ENCODE results near the gene TPO. TPM values are rescaled to one million over a fixed set of nuclear protein-coding genes. Genes with fewer than 3 reads are reported as not detected.

TPO gene
- total RNA-seq, 1 experiment from 2014 or later = not detected

GRCh38 chr2:1437101-1437500 lies 23.8 kb downstream of the TPO start:
- H3K9me3 Mint-ChIP-seq (ENCODE audit: unreplicated experiment) = no peaks in the 10 kb centered on the region
- intact Hi-C loops (cut with micrococcal nuclease) = no loop called here
- H3K4me1 Mint-ChIP-seq (ENCODE audit: insufficient read depth, unreplicated experiment) = no peaks in the 10 kb centered on the region
- no TSS peak for BruUV-seq (replicated peaks)
- no peak overlapping the region for H3K27ac Mint-ChIP-seq (ENCODE audit: low read depth, unreplicated experiment)
- H3K36me3 Mint-ChIP-seq (ENCODE audit: insufficient read depth, unreplicated experiment) = no peaks in the 10 kb centered on the region
- CTCF ChIA-PET = no interaction called here
- no peak for TF ChIP-seq CTCF (IDR thresholded peaks at IDR 0.05; ENCODE audit: unreplicated experiment)
- H3K27me3 Mint-ChIP-seq (ENCODE audit: insufficient read depth, unreplicated experiment) = no peaks in the 10 kb centered on the region
- DNase-seq (ENCODE audit: unreplicated experiment) = no peak
- H3K4me3 Mint-ChIP-seq (ENCODE audit: unreplicated experiment) = no peak overlapping the region
- POLR2A ChIA-PET = interaction anchor here (0.6 kb wide), 1 partner anchor 64 kb away, joined by 3 read pairs; no protein-coding TSS in a partner anchor

- Mint-ChIP-seq H3K9me3 (ENCODE audit: unreplicated experiment) (no peaks in the 10 kb centered on the region), H3K27me3 (ENCODE audit: insufficient read depth, unreplicated experiment) (no peaks in the 10 kb centered on the region), H3K4me3 (ENCODE audit: unreplicated experiment) (no peak overlapping the region), H3K4me1 (ENCODE audit: insufficient read depth, unreplicated experiment) (no peaks in the 10 kb centered on the region), H3K36me3 (ENCODE audit: insufficient read depth, unreplicated experiment) (no peaks in the 10 kb centered on the region), H3K27ac (ENCODE audit: low read depth, unreplicated experiment) (no peak overlapping the region)
- no peak for DNase-seq (ENCODE audit: unreplicated experiment)
- no peak for TF ChIP-seq CTCF (IDR thresholded peaks at IDR 0.05; ENCODE audit: unreplicated experiment)
- POLR2A ChIA-PET = interaction anchor here (0.6 kb wide), 1 partner anchor 64 kb away, joined by 3 read pairs; no protein-coding TSS in a partner anchor
- CTCF ChIA-PET = no interaction called here
- intact Hi-C loops (cut with micrococcal nuclease) = no loop called here
- BruUV-seq (replicated peaks) = no TSS peak
Measured at GRCh38 chr2:1437537-1437936, 24.3 kb downstream of the TPO start.

DNA sequence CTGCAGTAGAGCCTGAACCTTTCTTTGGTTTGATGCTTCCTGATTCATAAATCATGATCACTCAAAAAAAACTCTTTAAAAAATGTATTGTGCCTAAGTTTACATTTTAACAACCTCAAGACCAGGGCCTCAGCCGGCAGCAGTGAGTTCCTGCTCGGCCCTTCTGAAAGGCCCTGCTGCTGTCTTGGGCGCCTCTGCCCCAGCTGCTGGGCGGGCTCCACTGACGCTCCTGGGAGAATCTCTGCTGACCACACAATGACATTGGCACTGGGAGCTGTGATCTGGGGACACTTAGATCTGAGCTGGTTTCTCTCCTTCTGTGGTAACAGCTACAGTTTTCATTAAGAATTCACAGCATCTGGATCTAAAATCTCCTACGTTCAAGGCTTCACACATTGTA lies 25.7 kb downstream of the TPO start:
- CTCF ChIA-PET = interaction anchor here (0.5 kb wide), 1 partner anchor 507 kb away, joined by 3 read pairs; no protein-coding TSS in a partner anchor

DNA sequence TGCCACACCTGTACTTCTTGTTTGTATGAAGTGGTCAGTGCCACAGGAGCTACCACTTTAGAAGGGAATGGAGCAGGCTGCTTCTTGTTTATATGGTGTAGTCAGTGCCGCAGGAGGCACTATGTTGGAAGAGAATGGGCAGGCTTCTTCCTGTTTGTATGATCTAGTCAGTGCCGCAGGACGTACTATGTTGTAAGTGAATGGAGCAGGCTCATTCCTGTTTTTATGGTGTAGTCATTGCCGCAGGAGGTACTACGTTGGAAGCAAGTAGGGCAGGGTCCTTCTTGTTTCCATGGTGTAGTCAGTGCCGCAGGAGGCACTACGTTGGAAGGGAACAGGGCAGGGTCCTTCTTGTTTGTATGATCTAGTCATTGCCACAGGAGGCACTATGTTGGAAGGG lies 27.3 kb downstream of the TPO start:
- Mint-ChIP-seq H3K27me3 (ENCODE audit: insufficient read depth, unreplicated experiment) (no peaks in the 10 kb centered on the region), H3K4me3 (ENCODE audit: unreplicated experiment) (no peak overlapping the region), H3K9me3 (ENCODE audit: unreplicated experiment) (no peaks in the 10 kb centered on the region), H3K27ac (ENCODE audit: low read depth, unreplicated experiment) (peak overlapping the region; percentile 6), H3K4me1 (ENCODE audit: insufficient read depth, unreplicated experiment) (no peaks in the 10 kb centered on the region), H3K36me3 (ENCODE audit: insufficient read depth, unreplicated experiment) (peaks cover 4% of the 10 kb centered on the region)
- intact Hi-C loops (cut with micrococcal nuclease) = no loop called here
- BruUV-seq (replicated peaks) = no TSS peak
- ChIA-PET CTCF (interaction anchor here (0.6 to 0.8 kb wide), 3 partner anchors 10 to 479 kb away, joined by 3 read pairs; no protein-coding TSS in a partner anchor), POLR2A (interaction anchor here (0.6 kb wide), 1 partner anchor 193 kb away, joined by 3 read pairs; no protein-coding TSS in a partner anchor)
- TF ChIP-seq CTCF (IDR thresholded peaks at IDR 0.05; ENCODE audit: unreplicated experiment) = no peak
- DNase-seq (ENCODE audit: unreplicated experiment) = peak; percentile 38

More for the DNA sequence above, 25.7 kb downstream of the TPO start:
- DNase-seq (ENCODE audit: unreplicated experiment) = no peak
- TF ChIP-seq CTCF (IDR thresholded peaks at IDR 0.05; ENCODE audit: unreplicated experiment) = no peak
- H3K36me3 Mint-ChIP-seq (ENCODE audit: insufficient read depth, unreplicated experiment) = peaks cover 4% of the 10 kb centered on the region
- no peak overlapping the region for H3K27ac Mint-ChIP-seq (ENCODE audit: low read depth, unreplicated experiment)
- no TSS peak for BruUV-seq (replicated peaks)
- H3K4me3 Mint-ChIP-seq (ENCODE audit: unreplicated experiment) = no peak overlapping the region
- no peaks in the 10 kb centered on the region for H3K4me1 Mint-ChIP-seq (ENCODE audit: insufficient read depth, unreplicated experiment)
- intact Hi-C loops (cut with micrococcal nuclease) = no loop called here
- H3K27me3 Mint-ChIP-seq (ENCODE audit: insufficient read depth, unreplicated experiment) = no peaks in the 10 kb centered on the region
- no peaks in the 10 kb centered on the region for H3K9me3 Mint-ChIP-seq (ENCODE audit: unreplicated experiment)
- POLR2A ChIA-PET = no interaction called here

All from MCF 10A (cell line).